ENCODE data around the gene PMPCA.

Gene PMPCA

DNA sequence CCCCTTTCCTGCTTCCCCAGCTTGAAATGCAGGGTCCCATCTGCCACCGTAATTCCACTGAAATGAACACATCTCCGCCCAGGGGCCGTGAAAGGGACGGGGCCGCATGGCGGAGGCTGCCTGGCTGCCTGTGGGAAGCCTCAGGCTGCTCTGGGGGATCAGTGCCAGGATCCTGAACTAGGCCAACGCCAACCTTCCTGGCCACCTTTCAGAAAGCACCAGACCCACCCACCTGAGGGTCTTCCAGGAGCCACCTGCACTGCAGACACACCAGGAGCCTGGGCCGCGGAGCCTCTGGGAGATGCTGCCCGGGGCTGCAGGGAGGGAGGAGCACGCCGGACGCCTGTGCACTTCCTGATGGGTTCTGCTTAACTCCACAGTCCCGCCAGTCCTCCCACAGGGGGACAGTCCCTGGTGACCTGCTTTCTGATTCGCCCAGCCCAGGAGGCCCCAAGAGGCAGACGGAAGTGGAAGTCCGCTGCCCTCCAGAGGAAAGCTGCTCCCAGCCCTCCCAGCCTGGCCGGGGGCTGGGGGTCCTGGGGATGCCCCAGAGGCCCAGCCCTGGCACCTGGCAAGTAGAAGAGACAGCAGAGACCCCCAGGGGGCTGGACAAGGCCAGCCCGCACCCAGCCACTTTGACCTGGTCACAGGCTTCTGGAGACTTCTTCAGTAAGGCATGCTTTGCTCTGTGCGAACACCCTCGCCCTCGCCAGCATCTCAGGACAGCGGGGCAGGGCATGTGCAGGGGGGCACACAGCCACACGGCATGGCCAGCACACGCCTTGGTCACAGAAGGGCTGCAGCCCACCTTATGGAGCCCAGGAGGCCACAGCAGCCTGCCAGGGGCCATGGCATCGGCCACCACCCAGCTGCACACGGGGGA lies 36.9 kb upstream of the PMPCA start, which contains the start of gene CARD9:
TSS of gene CARD9 (minus strand) at position 370 of the 883 bp plus-strand sequence. CDS start 1,591 bp downstream, outside the sequence.
- no peak for DNase-seq (ENCODE audit: low read depth)

DNA sequence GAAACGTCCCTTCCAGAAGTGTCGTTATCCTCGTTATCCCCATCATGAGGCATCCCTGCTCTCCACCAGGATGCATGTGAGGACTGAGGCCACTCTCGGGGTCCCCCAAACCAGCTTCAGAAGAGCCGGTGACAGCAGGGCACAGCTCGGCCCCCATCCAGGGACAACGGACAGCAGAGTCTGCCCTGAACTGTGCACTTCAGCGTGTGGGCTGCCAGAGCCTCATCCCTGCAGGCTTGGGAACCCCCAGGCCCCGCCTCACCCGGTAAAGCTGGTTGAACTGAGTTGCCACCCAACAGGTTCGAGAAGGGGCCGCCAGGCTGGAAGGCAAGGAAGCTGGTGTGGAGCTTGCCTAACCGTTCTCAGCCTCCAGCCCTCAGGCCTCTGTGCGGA lies 36.3 kb upstream of the PMPCA start:
- DNase-seq (ENCODE audit: low read depth) = no peak

DNA sequence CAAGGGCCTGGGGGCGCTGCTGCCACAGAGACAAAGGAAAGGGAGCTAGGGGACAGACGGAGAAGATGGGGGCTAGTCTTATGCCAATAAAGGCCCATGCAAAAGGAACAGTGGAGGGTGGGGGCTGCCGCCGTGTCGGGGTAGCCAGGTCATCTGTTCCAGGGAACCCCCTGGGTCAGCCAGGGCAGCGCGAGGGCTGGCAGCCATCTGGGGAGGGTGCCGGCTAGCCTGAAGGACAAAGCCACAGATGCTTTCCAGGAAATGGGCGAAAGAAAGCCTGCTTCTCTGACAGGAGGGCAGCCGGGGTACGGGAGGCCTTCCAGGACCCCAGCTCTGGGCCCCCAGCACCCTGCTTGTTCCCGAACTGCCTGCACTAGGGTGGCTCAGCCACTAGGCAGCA lies 35.4 kb upstream of the PMPCA start:
- no peak for DNase-seq (ENCODE audit: low read depth)

DNA sequence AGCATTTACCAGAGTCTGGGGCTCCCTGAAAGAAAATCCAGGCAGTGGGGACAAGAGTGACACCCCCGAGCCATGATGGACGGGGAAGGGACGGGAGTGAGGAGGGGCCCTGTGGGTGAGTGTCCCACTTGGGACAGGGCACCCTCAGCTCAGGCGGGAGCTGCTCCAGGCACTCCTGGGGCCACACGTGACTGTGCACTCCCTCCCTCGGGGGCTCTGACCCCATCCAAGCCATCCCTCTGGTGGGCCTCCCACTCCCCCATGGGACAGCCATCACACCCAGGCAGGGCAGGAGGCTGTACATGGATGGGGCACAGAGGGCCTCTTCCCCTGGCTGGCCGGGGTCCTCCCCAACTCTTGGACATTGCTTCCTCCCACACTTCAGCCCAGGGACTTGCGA lies 34.0 kb upstream of the PMPCA start:
- DNase-seq (ENCODE audit: low read depth) = no peak

GRCh38 chr9:136377341-136378169 lies 32.9 kb upstream of the PMPCA start:
- DNase-seq (ENCODE audit: low read depth) = no peak

DNA sequence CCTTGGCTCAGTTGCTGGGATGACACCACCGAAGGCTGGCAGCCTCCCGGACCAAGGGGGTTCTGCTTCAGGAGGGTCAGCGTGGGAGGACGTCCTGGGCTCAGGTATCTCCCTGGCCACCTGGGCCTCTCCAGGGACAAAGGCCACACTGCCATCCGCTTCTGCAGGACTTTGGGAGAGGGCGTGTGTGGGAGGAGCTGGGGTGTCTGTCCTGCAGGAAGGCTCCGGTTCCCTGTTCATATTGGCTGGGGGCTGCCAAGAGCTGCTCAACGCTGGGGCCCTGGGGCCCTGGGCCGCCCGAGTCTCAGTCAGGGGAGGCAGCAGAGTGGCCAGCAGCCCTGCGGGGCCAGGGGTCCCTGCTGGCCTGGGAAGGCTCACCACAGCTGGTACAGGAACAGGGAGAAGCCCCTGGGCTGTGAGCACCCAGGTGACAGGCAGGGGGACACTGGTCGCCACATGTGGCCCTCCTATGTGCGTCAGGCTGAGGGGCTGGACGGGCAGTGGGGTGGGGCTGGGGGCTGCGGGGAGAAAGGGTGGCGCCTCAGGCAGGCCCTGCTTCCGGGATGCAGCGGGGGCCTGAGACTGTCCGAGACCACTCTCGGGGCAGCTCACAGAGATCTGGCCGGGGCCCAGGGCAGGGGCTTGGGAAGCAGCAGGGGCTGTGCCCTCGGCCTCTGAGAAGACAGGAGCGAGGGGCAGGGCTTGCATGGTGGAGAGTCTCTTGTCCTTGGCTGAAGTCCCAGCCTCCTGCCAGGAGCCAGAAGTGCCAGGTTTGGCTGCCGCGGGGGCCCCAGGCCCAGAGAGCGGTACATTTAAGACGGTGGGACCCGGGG lies 32.1 kb upstream of the PMPCA start:
- DNase-seq (ENCODE audit: low read depth) = no peak

DNA sequence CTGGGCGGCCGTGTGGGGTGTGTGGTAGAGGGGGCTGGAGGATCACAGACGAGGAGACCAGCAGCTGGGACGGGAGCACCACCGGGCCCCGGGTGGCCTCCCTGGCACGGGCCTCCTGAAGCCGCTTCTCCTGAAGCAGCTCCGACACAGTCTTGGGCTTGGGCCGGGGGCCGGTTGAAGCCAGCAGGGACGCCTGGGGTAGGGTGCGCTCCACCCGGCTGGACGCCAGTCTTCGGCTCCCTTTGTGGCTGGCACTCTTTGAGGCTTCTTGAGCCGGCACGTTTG lies 31.5 kb upstream of the PMPCA start:
- no peak for DNase-seq (ENCODE audit: low read depth)

- no peak for DNase-seq (ENCODE audit: low read depth)
Measured at GRCh38 chr9:136379401-136379800, 31.1 kb upstream of the PMPCA start.

DNA sequence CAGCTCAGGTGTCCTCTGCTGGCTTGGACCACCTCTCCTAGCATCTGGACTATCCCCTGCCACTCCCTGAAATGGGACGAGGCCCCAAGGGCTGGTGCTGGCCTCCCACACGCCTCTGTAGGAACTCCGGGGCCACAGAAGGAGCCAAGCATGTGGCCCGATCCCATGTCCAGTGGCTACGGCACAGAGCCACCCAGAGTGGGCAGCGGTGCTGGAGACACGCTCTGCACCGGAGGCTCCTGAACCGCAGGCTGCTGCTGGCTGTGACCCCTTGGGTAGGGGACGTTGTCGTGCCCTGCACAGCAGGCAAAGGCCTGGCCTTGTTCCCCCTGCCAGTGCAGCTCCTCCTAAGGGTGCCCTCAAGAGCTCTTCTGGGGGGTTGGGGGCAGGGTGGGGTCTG lies 30.6 kb upstream of the PMPCA start:
- no peak for DNase-seq (ENCODE audit: low read depth)

DNA sequence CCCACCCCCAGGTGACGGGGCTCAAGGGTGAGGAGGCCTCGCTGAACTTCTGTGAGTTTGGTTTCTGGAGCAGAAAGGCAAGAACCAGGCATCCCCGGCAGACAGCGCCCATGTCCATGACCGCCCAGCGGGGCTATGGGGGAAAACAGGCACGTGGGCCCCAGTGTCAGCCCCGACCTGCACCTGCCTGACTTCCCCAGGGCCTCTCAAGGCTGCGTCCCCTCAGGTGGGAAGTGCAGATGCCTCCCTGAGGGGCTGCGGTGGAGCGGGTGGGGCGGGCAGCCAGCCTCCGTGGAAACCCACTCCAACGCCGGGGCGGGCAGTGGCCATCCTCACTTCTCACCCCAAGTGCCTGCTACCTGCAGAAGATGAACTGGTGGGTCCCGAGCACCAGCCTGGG lies 30.1 kb upstream of the PMPCA start:
- no peak for DNase-seq (ENCODE audit: low read depth)

- no peak for DNase-seq (ENCODE audit: low read depth)
Measured at GRCh38 chr9:136381311-136381710, 29.1 kb upstream of the PMPCA start.

DNA sequence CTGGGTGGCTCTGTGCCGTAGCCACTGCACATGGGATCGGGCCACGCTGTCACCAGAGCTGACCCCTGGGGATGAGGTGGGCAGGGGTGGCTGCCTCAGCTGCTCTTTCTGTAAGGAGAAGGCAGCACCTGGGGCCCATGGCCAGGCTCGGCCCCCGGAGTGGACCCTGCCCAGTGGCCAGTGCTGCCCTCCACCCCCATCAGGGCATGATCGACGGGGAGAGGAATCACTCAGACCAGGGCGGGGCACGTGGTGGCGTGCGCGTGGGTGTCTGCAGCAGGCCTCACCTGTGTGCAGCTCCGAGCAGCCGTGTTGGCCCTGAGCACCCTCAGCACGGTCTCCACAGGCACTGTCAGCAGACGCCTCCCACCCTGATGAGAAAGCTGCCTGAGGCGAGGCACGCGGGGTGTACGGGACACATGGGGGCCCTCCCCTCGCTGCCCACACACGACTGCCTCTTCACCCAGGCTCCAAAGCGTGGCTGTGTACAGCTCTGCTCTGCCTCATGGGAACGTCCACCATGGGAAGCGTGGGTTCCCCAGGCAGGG lies 28.4 kb upstream of the PMPCA start:
- no peak for DNase-seq (ENCODE audit: low read depth)

DNA sequence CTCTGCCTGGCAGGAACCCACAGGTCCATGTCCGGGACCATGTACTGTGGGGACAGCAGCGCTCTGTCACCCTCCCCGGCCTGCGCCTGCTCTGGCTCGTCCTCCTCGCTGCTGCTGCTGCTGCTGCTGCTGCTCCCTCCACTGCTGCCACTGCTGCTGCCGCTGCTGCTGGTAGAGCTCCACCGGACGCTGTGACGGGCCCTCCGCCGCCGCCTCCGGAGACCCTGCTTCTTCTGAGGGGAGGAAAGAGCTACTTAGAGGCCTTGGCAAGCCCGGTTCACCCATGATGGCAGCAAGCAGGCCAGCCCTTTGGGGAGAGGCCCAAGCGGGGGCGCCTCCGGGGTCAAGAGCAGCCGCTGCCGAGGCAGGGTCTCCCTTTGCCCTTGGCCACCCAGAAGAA lies 27.0 kb upstream of the PMPCA start:
- DNase-seq (ENCODE audit: low read depth) = no peak

- no peak for DNase-seq (ENCODE audit: low read depth)
Measured at GRCh38 chr9:136385015-136385414, 25.4 kb upstream of the PMPCA start.

DNA sequence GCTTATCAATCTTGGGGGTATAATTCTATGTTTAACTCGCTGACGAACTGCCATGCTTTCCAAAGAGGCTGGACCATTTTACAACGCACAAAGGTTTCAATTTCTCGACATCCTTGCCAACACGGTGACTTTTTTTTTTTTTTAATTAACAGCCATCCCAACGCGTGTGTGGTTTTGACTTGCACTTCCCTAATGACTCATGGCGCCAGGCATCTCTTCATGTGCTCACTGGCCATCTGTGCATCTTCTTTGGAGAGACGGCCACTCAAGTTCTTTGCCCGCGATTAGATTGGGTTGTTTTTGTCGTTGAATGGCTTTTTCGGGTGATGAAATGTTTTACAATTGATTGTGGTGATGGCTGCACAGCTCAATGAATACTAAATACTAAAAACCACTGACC lies 24.4 kb upstream of the PMPCA start:
- DNase-seq (ENCODE audit: low read depth) = no peak

DNA sequence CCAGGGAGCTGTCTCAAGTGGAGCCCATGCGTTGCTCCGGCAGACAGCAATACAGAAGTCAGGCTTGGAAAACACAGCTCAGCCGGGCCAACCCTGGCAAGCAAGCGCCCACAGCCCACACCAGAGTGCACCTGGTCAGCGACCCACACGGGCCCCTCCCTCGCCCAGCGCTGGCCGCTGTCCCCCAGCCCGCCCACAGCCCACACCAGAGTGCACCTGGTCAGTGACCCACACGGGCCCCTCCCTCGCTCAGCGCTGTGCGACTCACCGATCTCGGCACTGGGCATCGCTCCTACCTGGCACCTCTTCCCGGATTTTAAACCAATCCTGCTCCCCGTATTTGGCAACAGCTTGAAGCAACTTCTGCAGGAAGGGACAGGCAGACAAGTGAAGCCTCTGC lies 23.2 kb upstream of the PMPCA start:
- no peak for DNase-seq (ENCODE audit: low read depth)

DNA sequence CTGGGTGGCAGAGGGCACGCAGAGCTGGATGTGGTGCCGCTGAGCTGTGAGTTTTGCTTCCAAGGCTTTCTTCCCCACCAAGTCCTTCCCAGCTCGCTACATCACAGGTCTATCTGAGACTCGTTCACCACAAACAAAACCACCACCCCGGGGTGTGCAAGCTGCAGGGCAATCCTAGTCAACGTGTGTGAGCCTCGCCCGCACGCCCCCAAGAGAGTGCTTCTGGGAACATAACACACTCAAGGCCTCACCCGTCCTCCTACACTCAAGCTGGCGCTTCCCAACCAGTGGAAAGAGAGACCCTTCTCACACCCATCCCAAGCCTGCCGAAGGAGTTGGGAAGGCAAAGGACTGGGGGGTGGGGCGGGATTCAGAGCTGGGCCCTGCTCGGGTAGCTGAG lies 21.1 kb upstream of the PMPCA start:
- no peak for DNase-seq (ENCODE audit: low read depth)

DNA sequence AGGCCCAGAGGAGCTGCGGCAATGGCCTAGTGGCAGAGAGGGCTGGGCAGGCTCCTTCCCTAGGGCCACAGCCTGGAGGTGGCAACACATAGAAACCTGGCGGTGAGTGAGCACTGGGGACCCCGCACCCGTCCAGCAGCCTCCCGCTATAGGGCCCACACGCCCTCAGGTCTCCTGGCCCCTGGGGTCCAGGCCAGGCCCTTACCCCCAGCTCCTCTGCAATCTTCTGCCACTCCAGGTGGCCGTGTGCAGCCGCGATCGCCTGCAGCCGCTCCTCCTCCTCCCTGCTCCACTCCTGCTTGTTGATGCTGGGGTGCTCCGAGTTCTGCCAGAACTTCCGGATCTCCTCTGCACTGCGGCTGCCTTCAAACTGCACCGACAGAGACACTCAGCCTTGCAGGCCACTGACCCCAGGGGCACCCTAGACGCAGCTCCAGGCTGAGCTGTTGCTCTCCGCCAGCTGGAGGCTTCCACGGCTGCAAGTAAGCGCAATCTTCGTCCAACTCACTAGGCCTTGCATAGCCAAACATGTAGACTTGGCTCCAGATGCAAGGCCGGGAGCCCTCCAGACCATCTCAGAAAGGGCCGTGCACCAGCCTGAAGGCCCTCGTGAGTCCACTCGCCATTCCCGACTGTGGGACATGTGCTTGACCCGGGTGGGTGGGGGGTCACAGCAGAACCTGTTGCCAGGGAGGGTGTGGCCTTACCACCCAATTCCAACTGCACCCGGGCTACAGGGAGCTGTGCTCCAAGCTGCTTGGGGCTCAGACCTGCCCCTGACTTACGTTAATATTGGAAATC lies 18.5 kb upstream of the PMPCA start:
- no peak for DNase-seq (ENCODE audit: low read depth)

GRCh38 chr9:136392538-136393449 lies 17.7 kb upstream of the PMPCA start:
- DNase-seq (ENCODE audit: low read depth) = no peak

DNA sequence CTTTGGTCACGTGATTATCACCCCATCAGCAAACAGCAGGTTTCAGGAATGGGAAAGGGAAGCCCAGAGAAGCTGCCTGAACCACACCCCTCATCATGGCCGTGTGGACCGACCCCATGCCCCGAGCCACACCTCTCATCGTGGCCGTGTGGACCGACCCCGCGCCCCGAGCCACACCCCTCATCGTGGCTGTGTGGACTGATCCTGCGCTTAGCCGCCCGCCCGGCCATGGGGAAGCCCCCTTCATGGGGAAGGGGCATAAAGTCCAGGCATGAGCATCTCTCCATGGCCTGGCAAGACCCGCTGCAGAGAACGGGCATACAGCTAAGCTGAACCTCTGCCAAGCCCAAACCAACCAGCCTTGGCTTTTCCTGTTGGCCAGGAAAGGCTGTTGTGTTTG lies 16.9 kb upstream of the PMPCA start:
- DNase-seq (ENCODE audit: low read depth) = no peak
